GM12891 (cell line): ENCODE results near the gene NOL4.

Experiments used
- PAX5 ChIP-seq: IDR thresholded peaks from 2 replicates; pipeline ENCODE4 v1.6.1; 2011; ENCODE audit warnings: low read length, moderate library complexity, mild to moderate bottlenecking; ENCODE audit not compliant: insufficient read depth, severe bottlenecking
- POLR2A ChIP-seq: IDR thresholded peaks from 2 replicates; pipeline ENCODE4 v1.6.1; 2011; ENCODE audit warnings: low read depth, low read length, control low read depth
- POLR2AphosphoS5 ChIP-seq: IDR thresholded peaks from 2 replicates; pipeline ENCODE4 v1.6.1; 2011; ENCODE audit warnings: low read depth, low read length, control low read depth
- POU2F2 ChIP-seq: IDR thresholded peaks from 2 replicates; pipeline ENCODE4 v1.6.1; 2011; ENCODE audit warnings: low read depth, mild to moderate bottlenecking, control low read depth, low read length, moderate library complexity
- SPI1 ChIP-seq: IDR thresholded peaks from 2 replicates; pipeline ENCODE4 v1.6.1; 2011; ENCODE audit warnings: low read depth, low read length, control low read depth
- TAF1 ChIP-seq: IDR thresholded peaks from 2 replicates; pipeline ENCODE4 v1.6.1; 2011; ENCODE audit warnings: low read depth, low read length, control low read depth

DNA sequence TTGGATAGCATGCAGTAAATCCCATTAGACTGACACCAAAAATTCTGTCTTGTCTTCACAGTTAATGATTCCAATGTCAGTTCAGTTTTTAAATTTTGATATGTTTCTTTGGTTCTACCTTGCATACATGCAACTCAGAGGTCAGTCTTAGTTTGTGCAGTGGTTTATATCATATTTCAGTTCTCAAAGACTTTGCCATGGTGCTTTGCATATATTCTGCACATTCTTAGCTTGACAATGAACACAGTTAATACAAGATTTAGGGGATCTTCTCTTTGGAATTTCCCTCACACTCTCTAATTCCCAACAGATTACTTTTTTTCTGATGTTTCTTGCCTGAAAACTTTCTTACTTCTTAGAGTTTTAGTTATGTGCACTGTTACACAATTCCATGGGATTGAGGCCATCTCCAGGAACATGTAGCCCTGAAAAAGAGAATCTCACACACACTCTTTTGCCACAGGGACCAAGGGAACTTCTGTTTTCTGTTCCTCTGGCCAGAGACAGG lies 17.3 kb downstream of the NOL4 start:
- TF ChIP-seq POLR2AphosphoS5 (no peak), POLR2A (no peak), SPI1 (no peak), TAF1 (no peak), PAX5 (no peak), POU2F2 (no peak)
